Measurements from ENCODE around the gene CYLC1.

DNA sequence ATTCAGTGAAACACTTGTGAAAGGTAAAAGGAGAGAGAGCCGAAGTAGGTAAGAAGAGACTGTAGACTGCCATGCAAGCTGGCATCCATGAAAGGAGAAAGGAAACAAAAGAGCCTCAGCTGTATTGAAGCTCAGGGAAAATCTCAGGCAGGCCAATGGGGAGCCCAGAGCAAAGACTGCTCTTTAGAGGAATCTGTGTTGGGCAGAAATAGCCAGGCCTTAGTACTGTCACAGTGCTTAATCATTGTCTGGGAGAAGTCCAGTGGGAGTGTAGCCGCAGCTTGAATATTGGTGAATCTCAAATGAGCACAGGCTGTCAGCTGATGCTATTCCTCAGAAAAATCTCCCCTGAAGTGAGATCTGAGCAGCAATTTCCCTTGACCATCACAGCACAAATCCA, 27.6 kb downstream of the CYLC1 start:
- TF ChIP-seq, protein P1, sequence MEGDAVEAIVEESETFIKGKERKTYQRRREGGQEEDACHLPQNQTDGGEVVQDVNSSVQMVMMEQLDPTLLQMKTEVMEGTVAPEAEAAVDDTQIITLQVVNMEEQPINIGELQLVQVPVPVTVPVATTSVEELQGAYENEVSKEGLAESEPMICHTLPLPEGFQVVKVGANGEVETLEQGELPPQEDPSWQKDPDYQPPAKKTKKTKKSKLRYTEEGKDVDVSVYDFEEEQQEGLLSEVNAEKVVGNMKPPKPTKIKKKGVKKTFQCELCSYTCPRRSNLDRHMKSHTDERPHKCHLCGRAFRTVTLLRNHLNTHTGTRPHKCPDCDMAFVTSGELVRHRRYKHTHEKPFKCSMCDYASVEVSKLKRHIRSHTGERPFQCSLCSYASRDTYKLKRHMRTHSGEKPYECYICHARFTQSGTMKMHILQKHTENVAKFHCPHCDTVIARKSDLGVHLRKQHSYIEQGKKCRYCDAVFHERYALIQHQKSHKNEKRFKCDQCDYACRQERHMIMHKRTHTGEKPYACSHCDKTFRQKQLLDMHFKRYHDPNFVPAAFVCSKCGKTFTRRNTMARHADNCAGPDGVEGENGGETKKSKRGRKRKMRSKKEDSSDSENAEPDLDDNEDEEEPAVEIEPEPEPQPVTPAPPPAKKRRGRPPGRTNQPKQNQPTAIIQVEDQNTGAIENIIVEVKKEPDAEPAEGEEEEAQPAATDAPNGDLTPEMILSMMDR (IDR thresholded peaks at IDR 0.05) = no peak
- no peak for TF ChIP-seq POLR2A (IDR thresholded peaks at IDR 0.05)
